Keratinocyte (primary cell): ENCODE measurements around the gene TRDN. TPM values are rescaled to one million over a fixed set of nuclear protein-coding genes. Genes with fewer than 3 reads are reported as not detected.

Experiments
- DNase-seq: peaks from one replicate; pipeline ENCODE4 v3.0.0-alpha.2; 2011; ENCODE audit warnings: low read depth, missing footprints, low spot score
- FAIRE-seq: peaks from 2 replicates; lab custom pipeline; 2011; peaks lifted over from hg19 to GRCh38; lab: Jason Lieb, UNC
- H2AFZ ChIP-seq: 2 replicates; pipeline ENCODE4 v1.6.0; 2012; ENCODE audit warnings: low read length, control low read depth, inconsistent platforms; ENCODE audit not compliant: control insufficient read depth
- H3K27ac ChIP-seq: 2 replicates; pipeline ENCODE4 v1.5.1; 2011; ENCODE audit warnings: low read length; ENCODE audit not compliant: control insufficient read depth, insufficient read depth
- H3K27me3 ChIP-seq: 3 replicates; pipeline ENCODE4 v1.6.0; 2011; ENCODE audit warnings: low read length; ENCODE audit not compliant: control insufficient read depth, insufficient read depth; ENCODE audit errors: extremely low read depth
- H3K36me3 ChIP-seq, 2 experiments: 2 replicates in 1 of 2; 3 replicates in 1 of 2; pipeline ENCODE4 v1.5.1; 2011; ENCODE audit warnings: low read length in 2 of 2, mild to moderate bottlenecking in 1 of 2; ENCODE audit not compliant: control insufficient read depth in 2 of 2, insufficient read depth in 2 of 2; ENCODE audit errors: extremely low read depth in 1 of 2
- H3K4me1 ChIP-seq: 3 replicates; pipeline ENCODE4 v1.5.1; 2011; ENCODE audit warnings: low read length; ENCODE audit not compliant: control insufficient read depth, insufficient read depth; ENCODE audit errors: extremely low read depth
- H3K4me2 ChIP-seq: 3 replicates; pipeline ENCODE4 v1.6.0; 2011; ENCODE audit warnings: low read depth, low read length; ENCODE audit not compliant: control insufficient read depth, insufficient read depth; ENCODE audit errors: extremely low read depth
- H3K4me3 ChIP-seq, 3 experiments: fragments of 200-600 bp in 1 of 3; sonication (generic) in 1 of 3; 2 replicates in 2 of 3; 3 replicates in 1 of 3; pipeline ENCODE4 v1.5.1; 2011 to 2016; ENCODE audit warnings: low read length in 3 of 3, mild to moderate bottlenecking in 3 of 3, control low read depth in 2 of 3, inconsistent platforms in 1 of 3, low read depth in 1 of 3, mixed read lengths in 1 of 3, mixed run types in 1 of 3, moderate library complexity in 1 of 3; ENCODE audit not compliant: control insufficient read depth in 2 of 3, insufficient read depth in 2 of 3; ENCODE audit errors: extremely low read depth in 1 of 3
- H3K79me2 ChIP-seq: 2 replicates; pipeline ENCODE4 v1.6.0; 2012; ENCODE audit warnings: low read length; ENCODE audit not compliant: control insufficient read depth, insufficient read depth
- H3K9ac ChIP-seq: 3 replicates; pipeline ENCODE4 v1.6.0; 2011; ENCODE audit warnings: low read length; ENCODE audit not compliant: control insufficient read depth, insufficient read depth; ENCODE audit errors: extremely low read depth
- H3K9me1 ChIP-seq: 3 replicates; pipeline ENCODE4 v1.6.0; 2011; ENCODE audit warnings: low read length; ENCODE audit not compliant: control insufficient read depth, insufficient read depth; ENCODE audit errors: extremely low read depth
- H3K9me3 ChIP-seq: 2 replicates; pipeline ENCODE4 v1.5.1; 2012; ENCODE audit warnings: low read depth, low read length; ENCODE audit not compliant: control insufficient read depth
- H4K20me1 ChIP-seq: 3 replicates; pipeline ENCODE4 v1.6.0; 2011; ENCODE audit warnings: low read length; ENCODE audit not compliant: control insufficient read depth, insufficient read depth; ENCODE audit errors: extremely low read depth
- EZH2 ChIP-seq: IDR thresholded peaks from one replicate; pipeline ENCODE4 v1.6.1; 2012; ENCODE audit warnings: inconsistent platforms, mild to moderate bottlenecking, low read length, moderate library complexity
- dilution Hi-C: fragments of 300-500 bp; cut with MboI; formaldehyde crosslinking; loops from one replicate; pipeline ENCODE4 v1.7.0; 2020; ENCODE audit warnings: low sequenced_read_pairs; ENCODE audit not compliant: extremely low pct_ligation_motif_present
- polyA plus RNA-seq, 5 experiments: library from polyadenylated mRNA; depleted of rRNA in 3 of 5; stranded (reverse) in 3 of 5; stranded (forward) in 1 of 5; unstranded in 1 of 5; fragments of >200 nt; gene quantifications; 1 replicate in 1 of 5; 2 replicates in 3 of 5; 3 replicates in 1 of 5; pipeline versions ENCODE4 v1.2.1 to v1.2.3, GENCODE V29; 2011 to 2012; ENCODE audit warnings: missing spikeins in 2 of 5, low read depth in 1 of 5, low replicate concordance in 1 of 5
- TF ChIP-seq, protein P1 (sequence below), 3 experiments: IDR thresholded peaks in 1 of 3; conservative IDR thresholded peaks in 1 of 3; optimal IDR thresholded peaks in 1 of 3; 2 replicates in 2 of 3; 3 replicates in 1 of 3; pipeline versions ENCODE3 to v1.5.1; 2011; ENCODE audit warnings: low read length in 3 of 3, mild to moderate bottlenecking in 3 of 3, moderate library complexity in 2 of 3, control low read depth in 1 of 3, inconsistent platforms in 1 of 3; ENCODE audit not compliant: insufficient read depth in 2 of 3; ENCODE audit errors: extremely low read depth in 1 of 3

TRDN gene
- polyA plus RNA-seq, 1 donor (not counting 4 experiments of a cell fraction or from before 2014, with no cell fraction given) = not detected

DNA sequence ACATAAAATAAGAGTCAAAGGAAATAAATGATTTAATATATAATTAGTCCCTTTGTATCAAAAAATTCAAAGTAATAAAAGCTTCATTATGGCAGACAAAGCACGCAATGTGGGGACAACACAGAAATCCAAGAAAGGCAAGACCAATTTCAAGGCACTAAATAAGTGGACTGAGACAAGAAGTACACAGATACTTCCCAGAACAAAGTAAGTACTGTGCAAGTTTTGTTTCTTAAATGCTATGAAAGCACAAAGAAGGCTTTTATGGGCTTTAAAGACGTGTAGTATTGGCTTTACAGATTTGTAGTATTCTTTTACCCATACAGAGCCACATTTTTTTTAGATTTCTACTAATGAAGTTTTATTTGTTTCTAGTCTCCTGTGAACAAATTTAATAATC lies 174.6 kb downstream of the TRDN start:
- FAIRE-seq = no peak
- DNase-seq = no peak
- no peaks in the 10 kb centered on the region for H3K36me3 ChIP-seq
- no peaks in the 10 kb centered on the region for H4K20me1 ChIP-seq
- no peak overlapping the region for H3K27ac ChIP-seq
- no peak overlapping the region for H3K9ac ChIP-seq
- TF ChIP-seq, protein P1, sequence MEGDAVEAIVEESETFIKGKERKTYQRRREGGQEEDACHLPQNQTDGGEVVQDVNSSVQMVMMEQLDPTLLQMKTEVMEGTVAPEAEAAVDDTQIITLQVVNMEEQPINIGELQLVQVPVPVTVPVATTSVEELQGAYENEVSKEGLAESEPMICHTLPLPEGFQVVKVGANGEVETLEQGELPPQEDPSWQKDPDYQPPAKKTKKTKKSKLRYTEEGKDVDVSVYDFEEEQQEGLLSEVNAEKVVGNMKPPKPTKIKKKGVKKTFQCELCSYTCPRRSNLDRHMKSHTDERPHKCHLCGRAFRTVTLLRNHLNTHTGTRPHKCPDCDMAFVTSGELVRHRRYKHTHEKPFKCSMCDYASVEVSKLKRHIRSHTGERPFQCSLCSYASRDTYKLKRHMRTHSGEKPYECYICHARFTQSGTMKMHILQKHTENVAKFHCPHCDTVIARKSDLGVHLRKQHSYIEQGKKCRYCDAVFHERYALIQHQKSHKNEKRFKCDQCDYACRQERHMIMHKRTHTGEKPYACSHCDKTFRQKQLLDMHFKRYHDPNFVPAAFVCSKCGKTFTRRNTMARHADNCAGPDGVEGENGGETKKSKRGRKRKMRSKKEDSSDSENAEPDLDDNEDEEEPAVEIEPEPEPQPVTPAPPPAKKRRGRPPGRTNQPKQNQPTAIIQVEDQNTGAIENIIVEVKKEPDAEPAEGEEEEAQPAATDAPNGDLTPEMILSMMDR (optimal IDR thresholded peaks at IDR 0.05 in 1 of 3, IDR thresholded peaks at IDR 0.05 in 1 of 3, conservative IDR thresholded peaks at IDR 0.05 in 1 of 3; ENCODE audit: extremely low read depth in 1 of 3, insufficient read depth in 2 of 3, low read length in 3 of 3) = no peak
- no peak for TF ChIP-seq EZH2
- dilution Hi-C loops = no loop called here
- no peaks in the 10 kb centered on the region for H3K9me1 ChIP-seq
- no peaks in the 10 kb centered on the region for H3K79me2 ChIP-seq
- no peak overlapping the region for H2AFZ ChIP-seq
- no peak overlapping the region for H3K4me3 ChIP-seq
- no peaks in the 10 kb centered on the region for H3K9me3 ChIP-seq
- H3K27me3 ChIP-seq = no peaks in the 10 kb centered on the region
- H3K4me1 ChIP-seq = no peaks in the 10 kb centered on the region
- no peak overlapping the region for H3K4me2 ChIP-seq

- no peak for TF ChIP-seq EZH2
- TF ChIP-seq, protein P1 (optimal IDR thresholded peaks at IDR 0.05 in 1 of 3, IDR thresholded peaks at IDR 0.05 in 1 of 3, conservative IDR thresholded peaks at IDR 0.05 in 1 of 3; ENCODE audit: extremely low read depth in 1 of 3, insufficient read depth in 2 of 3, low read length in 3 of 3) = no peak
- Histone ChIP-seq H3K4me3 (no peak overlapping the region), H3K4me1 (no peaks in the 10 kb centered on the region), H3K27ac (no peak overlapping the region), H3K36me3 (no peaks in the 10 kb centered on the region), H4K20me1 (no peaks in the 10 kb centered on the region), H3K27me3 (no peaks in the 10 kb centered on the region), H3K9me1 (no peaks in the 10 kb centered on the region), H3K79me2 (no peaks in the 10 kb centered on the region), H3K4me2 (no peak overlapping the region), H2AFZ (no peak overlapping the region), H3K9me3 (no peaks in the 10 kb centered on the region), H3K9ac (no peak overlapping the region)
- dilution Hi-C loops = no loop called here
- DNase-seq = no peak
- FAIRE-seq = no peak
These were observed 178.5 kb downstream of the TRDN start for GRCh38 chr6:123458218-123458617.
